HUES6 (cell line): ENCODE data around the gene KCNJ12.
A peak's percentile ranks its signal among the peaks of the same experiment; 100 is the strongest.
"Not testable (repeated sequence)": the region's sequence is repeated elsewhere in the genome, so short reads cannot be mapped to it uniquely, and the experiment has no call there.

Source experiments
- H3K27ac ChIP-seq: 2 replicates; pipeline ENCODE4 v1.7.0; 2013; ENCODE audit warnings: low read depth, mild to moderate bottlenecking, low read length, inconsistent platforms
- H3K27me3 ChIP-seq: 2 replicates; pipeline ENCODE4 v1.6.1; 2013; ENCODE audit warnings: low read length; ENCODE audit not compliant: control insufficient read depth, insufficient read depth
- H3K36me3 ChIP-seq: 2 replicates; pipeline ENCODE4 v1.6.1; 2013; ENCODE audit warnings: low read length; ENCODE audit not compliant: control insufficient read depth, insufficient read depth
- H3K4me1 ChIP-seq: 2 replicates; pipeline ENCODE4 v1.6.1; 2013; ENCODE audit warnings: low read length; ENCODE audit not compliant: control insufficient read depth, insufficient read depth
- H3K4me3 ChIP-seq: 2 replicates; pipeline ENCODE4 v1.5.1; 2013; ENCODE audit warnings: low read depth, low read length
- H3K9ac ChIP-seq: one replicate; pipeline ENCODE4 v1.6.1; 2013; ENCODE audit warnings: mild to moderate bottlenecking, low read length
- H3K9me3 ChIP-seq: 2 replicates; pipeline ENCODE4 v1.6.1; 2013; ENCODE audit warnings: low read depth, low read length; ENCODE audit not compliant: control insufficient read depth, insufficient read depth

KCNJ12 gene

DNA sequence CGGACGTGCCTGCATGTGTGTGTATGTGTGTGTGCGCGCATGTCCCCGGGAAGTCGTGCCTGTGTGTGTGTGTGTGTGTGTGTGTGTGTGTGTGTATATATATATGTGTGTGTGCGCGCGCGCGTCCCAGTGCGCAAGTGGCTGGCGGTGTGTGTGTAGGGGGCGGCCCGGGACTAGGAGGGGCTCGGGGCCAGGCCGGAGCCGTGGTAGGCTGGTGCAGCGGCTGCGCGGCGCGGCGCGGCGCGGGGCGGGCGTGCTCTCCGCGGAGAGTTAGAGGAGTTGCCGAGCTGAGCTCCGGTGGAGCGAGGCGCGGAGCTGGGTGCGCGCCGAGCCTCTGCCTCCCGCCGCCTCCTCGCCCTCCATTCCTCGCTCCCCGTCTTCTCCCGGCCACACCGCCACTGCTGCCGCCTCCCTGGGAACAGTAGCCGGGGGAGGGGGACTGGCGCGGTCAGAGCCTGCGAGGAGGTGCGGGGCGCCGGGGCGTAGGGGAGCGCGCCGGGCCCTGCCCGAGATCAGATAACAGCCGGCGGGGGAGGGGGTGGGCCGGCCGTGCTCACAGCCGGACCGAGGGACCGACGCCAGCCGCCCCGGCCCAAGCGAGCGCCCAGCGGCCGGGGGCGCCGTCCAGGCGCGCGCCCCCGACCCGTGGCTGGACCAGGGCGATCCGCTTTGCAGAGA, at the start of gene KCNJ12:
Gene KCNJ12 (plus strand): TSS at position 277 of the 678 bp plus-strand sequence. CDS start 38,986 bp downstream, outside the sequence.
- Histone ChIP-seq H3K27ac (no peak within 1 kb of the TSS), H3K4me1 (peaks cover 29% of the 10 kb centered on the region), H3K4me3 (peak within 1 kb of the TSS; percentile 60), H3K27me3 (peaks cover 72% of the 10 kb centered on the region), H3K9me3 (no peaks in the 10 kb centered on the region), H3K36me3 (no peaks in the 10 kb centered on the region), H3K9ac (no peak within 1 kb of the TSS)

DNA sequence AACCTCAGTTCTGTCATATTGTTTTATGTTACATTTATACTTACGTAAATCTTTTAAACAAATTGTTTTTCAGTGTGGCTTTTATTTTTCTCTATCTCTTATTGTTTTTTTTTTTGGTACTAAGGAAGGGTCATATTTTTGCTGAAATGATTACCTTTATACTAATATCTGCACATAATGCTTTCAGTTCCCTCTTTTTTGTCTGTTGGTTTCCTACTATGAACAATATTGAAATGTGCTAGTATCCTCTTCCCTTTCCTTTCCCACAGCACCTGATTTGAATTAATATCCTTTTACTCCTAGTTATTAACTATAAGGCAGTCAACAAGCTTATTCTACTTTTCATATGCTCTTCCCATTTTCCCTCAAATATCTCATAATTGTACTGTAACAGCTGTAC, 48.2 kb upstream of the KCNJ12 start:
- H3K36me3 ChIP-seq, H3K4me1 ChIP-seq, H3K9ac ChIP-seq, H3K9me3 ChIP-seq, H3K4me3 ChIP-seq, H3K27ac ChIP-seq: not testable (repeated sequence)
- peaks cover 14% of the 10 kb centered on the region for H3K27me3 ChIP-seq

DNA sequence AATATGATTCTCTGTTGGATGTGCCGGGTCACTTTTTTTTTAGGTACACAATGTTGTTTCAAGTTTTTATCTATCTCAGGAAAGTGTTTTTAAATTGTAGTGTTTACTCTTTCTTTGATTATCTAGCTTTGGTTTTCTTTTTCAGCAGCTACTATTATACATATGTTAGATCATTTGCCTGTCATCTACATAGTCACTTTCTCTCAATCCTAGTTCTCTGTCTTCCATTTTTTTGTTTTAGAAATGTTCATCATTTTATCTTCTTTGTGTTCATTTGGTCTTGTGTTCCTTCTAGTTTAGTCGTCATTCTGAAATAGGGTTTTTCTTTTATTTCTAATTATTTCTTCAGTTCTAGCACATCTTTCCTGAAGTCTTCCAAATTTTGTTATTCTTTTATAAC, 47.4 kb upstream of the KCNJ12 start:
- not testable (repeated sequence) for H3K36me3 ChIP-seq, H3K27me3 ChIP-seq

DNA sequence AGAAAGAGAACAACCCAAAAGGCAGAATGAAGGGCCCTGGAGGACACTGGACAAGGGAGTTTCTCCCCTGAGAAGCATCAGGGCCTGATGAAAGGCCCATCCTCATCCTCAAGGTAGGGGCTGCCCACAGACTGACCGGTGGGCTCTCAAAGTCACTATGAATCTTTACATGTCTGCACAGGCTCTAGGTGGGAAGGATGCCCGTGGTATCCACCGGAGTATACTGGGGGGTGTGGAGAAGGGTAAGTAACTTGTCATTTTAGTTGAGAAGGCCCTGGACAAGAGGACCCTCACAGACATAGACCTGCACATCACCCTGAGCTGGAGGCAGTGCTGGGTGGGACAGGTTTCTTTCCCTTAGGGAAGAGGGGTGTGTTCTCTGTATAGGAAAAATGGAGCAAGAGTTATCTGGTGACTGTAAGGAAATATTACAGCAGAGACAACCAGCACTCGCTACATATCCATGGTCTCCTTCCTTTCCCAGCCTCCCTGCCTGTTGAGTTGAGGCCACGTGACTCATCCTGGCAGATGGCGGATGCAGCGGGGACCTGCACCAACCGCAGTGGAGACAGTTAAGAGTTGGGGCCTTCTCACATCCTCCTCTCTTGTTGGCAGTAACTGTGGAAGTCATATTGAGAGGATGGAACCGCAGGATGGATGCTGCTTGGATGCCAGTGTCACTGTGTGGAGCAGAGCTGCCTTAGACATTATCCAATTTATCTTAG, 45.6 kb upstream of the KCNJ12 start:
- Histone ChIP-seq H3K27ac (no peak overlapping the region), H3K4me1 (no peaks in the 10 kb centered on the region), H3K27me3 (no peaks in the 10 kb centered on the region), H3K4me3 (no peak overlapping the region), H3K36me3 (no peaks in the 10 kb centered on the region), H3K9me3 (peaks cover 4% of the 10 kb centered on the region; the same call in 1 of the 2 replicates), H3K9ac (no peak overlapping the region)

More for the DNA sequence above, 47.4 kb upstream of the KCNJ12 start:
- not testable (repeated sequence) for H3K4me3 ChIP-seq, H3K27ac ChIP-seq, H3K9me3 ChIP-seq, H3K4me1 ChIP-seq, H3K9ac ChIP-seq

DNA sequence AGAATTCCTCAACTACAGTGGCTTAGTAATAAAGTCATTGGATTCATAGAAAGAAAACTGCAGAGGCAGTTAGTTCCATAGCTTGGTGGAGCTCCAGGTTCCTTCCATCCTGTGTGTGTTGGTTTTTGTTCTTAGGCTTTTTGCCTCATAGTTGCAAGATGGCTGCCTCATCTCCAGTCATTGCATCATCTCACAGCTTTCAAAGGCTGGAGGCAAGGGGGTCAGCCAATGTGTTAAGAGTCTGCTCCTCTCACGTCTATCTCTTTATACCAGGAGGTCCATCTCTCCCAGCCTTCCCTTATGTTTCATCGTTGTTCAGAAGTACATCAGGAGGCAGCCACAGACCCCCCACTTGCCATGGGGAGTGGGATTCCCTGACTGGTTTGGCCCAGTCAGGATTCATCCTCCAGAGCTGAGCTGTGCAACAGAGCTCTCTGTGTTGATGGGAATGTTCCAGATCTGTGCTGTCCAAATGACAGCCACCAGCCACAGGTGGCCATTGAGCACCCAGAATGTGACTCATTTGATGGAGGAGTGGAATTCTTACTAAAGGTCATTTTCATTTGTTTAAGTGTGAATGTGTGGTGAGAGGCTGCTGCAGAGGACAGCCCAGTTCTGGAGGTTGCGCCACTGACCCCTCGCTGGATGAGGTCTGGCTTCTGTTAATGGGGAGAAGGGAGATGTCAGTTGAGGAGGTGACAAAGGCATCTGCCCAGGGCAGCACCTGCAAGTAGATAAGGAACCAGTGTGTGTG, 39.4 kb upstream of the KCNJ12 start:
- H3K4me3 ChIP-seq, H3K9me3 ChIP-seq, H3K4me1 ChIP-seq, H3K27ac ChIP-seq, H3K36me3 ChIP-seq, H3K9ac ChIP-seq, H3K27me3 ChIP-seq: not testable (repeated sequence)

DNA sequence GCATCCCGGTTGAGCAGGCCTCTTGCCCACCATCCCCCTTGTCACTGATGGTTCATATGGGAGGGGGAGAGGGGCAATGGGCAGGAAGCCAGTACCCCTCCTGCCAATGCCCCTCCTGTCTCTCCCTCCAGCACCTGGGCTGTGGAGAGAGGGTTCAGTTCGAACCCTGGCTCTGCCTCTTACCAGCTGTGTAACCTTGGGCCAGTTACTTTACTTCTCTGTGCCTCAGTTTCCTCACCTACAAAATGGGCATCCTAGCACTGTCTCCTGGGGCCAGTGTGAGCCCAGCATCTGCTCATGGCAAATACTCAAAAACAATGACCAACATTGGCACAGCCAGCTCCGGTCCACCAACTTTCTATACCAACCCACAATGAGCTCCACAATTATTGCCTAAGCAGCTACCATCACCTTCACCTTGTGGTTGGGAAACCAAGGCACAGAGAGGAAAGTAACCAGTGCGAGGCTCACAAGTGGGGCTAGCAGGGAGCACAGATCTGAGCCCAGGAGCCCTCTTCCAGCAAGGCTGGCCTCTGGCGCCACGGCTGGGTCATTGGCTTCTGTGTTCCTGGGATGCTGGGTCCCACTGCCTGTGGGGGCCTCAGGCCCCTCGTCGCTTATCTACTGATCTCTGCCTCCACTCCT, 38.1 kb upstream of the KCNJ12 start:
- H3K9ac ChIP-seq, H3K9me3 ChIP-seq, H3K27ac ChIP-seq, H3K4me1 ChIP-seq, H3K36me3 ChIP-seq, H3K27me3 ChIP-seq, H3K4me3 ChIP-seq: not testable (repeated sequence)

DNA sequence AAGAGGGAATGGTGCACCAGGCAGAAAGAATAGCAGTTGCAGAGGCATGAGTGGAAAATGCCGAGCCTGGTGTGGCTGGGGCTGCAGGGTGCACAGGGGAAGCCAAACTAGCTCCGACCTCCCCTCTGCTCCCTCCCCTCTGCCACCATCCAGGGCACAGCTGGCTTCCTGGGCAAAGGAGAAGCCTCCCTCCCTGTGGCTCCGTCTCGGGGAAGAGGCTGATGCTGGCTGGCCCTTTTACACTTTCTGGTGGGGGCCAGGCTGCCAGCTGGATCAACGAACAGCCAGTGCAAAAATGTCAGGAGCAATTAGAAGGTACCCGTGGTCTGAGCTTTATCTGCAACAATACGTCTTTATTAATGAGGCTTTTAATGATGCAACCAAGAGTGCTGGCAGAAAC, 37.1 kb upstream of the KCNJ12 start:
- no peak overlapping the region for H3K4me3 ChIP-seq
- H3K36me3 ChIP-seq = no peaks in the 10 kb centered on the region
- peaks cover 7% of the 10 kb centered on the region; the same call in 1 of the 2 replicates for H3K9me3 ChIP-seq
- H3K27ac ChIP-seq = no peak overlapping the region
- no peaks in the 10 kb centered on the region for H3K27me3 ChIP-seq
- H3K9ac ChIP-seq = no peak overlapping the region
- no peaks in the 10 kb centered on the region for H3K4me1 ChIP-seq

DNA sequence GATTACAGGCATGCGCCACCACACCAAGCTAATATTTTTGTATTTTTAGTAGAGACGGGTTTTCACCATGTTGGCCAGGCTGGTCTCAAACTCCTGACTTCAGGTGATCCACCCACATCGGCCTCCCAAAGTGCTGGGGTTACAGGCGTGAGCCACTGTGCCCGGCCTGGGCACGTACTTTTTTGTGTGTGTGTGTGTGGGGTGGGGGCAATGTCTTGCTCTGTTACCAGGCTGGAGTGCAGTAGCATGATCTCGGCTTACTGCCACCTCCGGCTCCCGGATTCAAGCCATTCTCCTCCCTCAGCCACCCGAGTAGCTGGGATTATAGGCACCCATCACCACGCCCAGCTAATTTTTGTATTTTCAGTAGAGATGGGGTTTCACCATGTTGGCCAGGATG, 36.6 kb upstream of the KCNJ12 start:
- H3K9me3 ChIP-seq, H3K4me3 ChIP-seq, H3K36me3 ChIP-seq, H3K4me1 ChIP-seq, H3K9ac ChIP-seq, H3K27ac ChIP-seq, H3K27me3 ChIP-seq: not testable (repeated sequence)

DNA sequence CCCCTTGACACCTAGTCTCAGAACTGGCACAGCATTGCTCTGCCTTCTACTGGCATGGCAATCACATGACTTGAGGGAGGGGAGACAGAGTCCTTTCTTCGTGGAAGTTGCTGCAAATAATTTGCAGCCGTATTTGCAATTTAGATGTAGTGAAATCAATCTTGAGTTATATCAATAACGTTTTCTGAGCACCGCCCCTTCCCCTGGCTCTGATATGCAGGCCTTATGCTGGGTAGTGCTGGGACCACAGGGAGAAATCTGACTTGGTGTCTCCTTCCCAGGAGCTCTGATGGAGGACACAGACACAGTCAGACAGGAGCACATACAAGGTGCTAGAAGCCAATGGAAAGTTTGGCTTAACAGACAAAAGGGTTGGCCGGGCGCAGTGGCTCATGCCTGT, 35.8 kb upstream of the KCNJ12 start:
- H3K36me3 ChIP-seq, H3K27ac ChIP-seq, H3K4me1 ChIP-seq: not testable (repeated sequence)

DNA sequence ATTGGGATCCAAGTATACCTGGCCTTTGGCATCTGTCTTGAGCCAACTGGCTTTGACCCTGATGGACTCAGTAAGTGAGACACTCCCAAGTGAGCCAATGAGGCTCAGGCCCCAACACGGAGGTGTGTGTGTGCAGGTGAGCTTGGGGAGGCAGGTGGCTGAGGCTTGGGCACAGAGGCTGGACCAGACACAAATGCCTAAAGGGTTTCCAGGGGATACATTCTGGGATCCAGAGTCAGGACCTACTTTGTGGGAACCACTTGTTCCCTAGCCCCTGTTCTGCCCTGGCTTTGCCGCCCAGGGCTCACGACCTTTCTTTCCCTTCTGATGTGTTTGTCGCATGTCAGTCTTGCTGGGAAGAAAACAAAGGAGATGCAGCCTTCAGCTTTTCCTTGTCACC, 34.9 kb upstream of the KCNJ12 start:
- not testable (repeated sequence) for H3K4me3 ChIP-seq, H3K9ac ChIP-seq, H3K27me3 ChIP-seq, H3K27ac ChIP-seq, H3K9me3 ChIP-seq, H3K36me3 ChIP-seq, H3K4me1 ChIP-seq

More for the DNA sequence above, 35.8 kb upstream of the KCNJ12 start:
- H3K9me3 ChIP-seq, H3K4me3 ChIP-seq, H3K27me3 ChIP-seq, H3K9ac ChIP-seq: not testable (repeated sequence)
